ENCODE measurements around the gene MAEA.
A peak's percentile ranks its signal among the peaks of the same experiment; 100 is the strongest.

Gene MAEA

GRCh38 chr4:1307951-1308735 lies 18.5 kb downstream of the MAEA start:
- Mint-ChIP-seq H3K27me3 (ENCODE audit: low read depth) (no peaks in the 10 kb centered on the region), H3K36me3 (ENCODE audit: low read depth) (peaks cover 69% of the 10 kb centered on the region), H3K4me1 (peaks cover 27% of the 10 kb centered on the region), H3K27ac (peak overlapping the region; percentile 90 to 96 (median 93)), H3K4me3 (no peak overlapping the region), H3K9me3 (peaks cover 4% of the 10 kb centered on the region)
- TF ChIP-seq CTCF (IDR thresholded peaks at IDR 0.05; ENCODE audit: unreplicated experiment in 3 of 3), result no peak

- H3K27ac Mint-ChIP-seq, result peak overlapping the region; percentile 90 to 96 (median 93)
- no peak for TF ChIP-seq CTCF (IDR thresholded peaks at IDR 0.05; ENCODE audit: unreplicated experiment in 3 of 3)
- peaks cover 27% of the 10 kb centered on the region for H3K4me1 Mint-ChIP-seq
- no peaks in the 10 kb centered on the region for H3K27me3 Mint-ChIP-seq (ENCODE audit: low read depth)
- peak overlapping the region; percentile 76 to 81 (median 78) for H3K4me3 Mint-ChIP-seq
- H3K9me3 Mint-ChIP-seq, result peaks cover 8% of the 10 kb centered on the region
- H3K36me3 Mint-ChIP-seq (ENCODE audit: low read depth), result peaks cover 78% of the 10 kb centered on the region
These were observed 19.7 kb downstream of the MAEA start for GRCh38 chr4:1309261-1310010.

GRCh38 chr4:1310031-1310795 lies 20.5 kb downstream of the MAEA start:
- no peak for TF ChIP-seq CTCF (IDR thresholded peaks at IDR 0.05; ENCODE audit: unreplicated experiment in 3 of 3)
- Mint-ChIP-seq H3K4me3 (peak overlapping the region; percentile 76 to 81 (median 78)), H3K27ac (peak overlapping the region; percentile 90 to 96 (median 93)), H3K9me3 (peaks cover 9% of the 10 kb centered on the region), H3K4me1 (peaks cover 27% of the 10 kb centered on the region), H3K27me3 (ENCODE audit: low read depth) (no peaks in the 10 kb centered on the region), H3K36me3 (ENCODE audit: low read depth) (peaks cover 80% of the 10 kb centered on the region)

- no peaks in the 10 kb centered on the region for H3K27me3 Mint-ChIP-seq (ENCODE audit: low read depth)
- H3K9me3 Mint-ChIP-seq, result peaks cover 9% of the 10 kb centered on the region
- peaks cover 79% of the 10 kb centered on the region for H3K36me3 Mint-ChIP-seq (ENCODE audit: low read depth)
These were observed 21.3 kb downstream of the MAEA start for GRCh38 chr4:1310796-1311631.

More at GRCh38 chr4:1310796-1311631, 21.3 kb downstream of the MAEA start:
- H3K4me3 Mint-ChIP-seq, result peak overlapping the region in 1 of 3 experiments; percentile 25
- H3K4me1 Mint-ChIP-seq, result peaks cover 27% of the 10 kb centered on the region
- TF ChIP-seq CTCF (IDR thresholded peaks at IDR 0.05; ENCODE audit: unreplicated experiment in 3 of 3), result no peak
- no peak overlapping the region for H3K27ac Mint-ChIP-seq
